NB4 (cell line): Measurements from ENCODE around the gene CD300LB.
"Not testable (repeated sequence)": the region's sequence is repeated elsewhere in the genome, so short reads cannot be mapped to it uniquely, and the experiment has no call there.

Experiments
- DNase-seq: peaks from one replicate; pipeline ENCODE4 v3.0.0; 2010; ENCODE audit warnings: low read depth
- H3K4me3 ChIP-seq: one replicate; pipeline ENCODE4 v1.5.1; 2011; ENCODE audit warnings: mild to moderate bottlenecking, low read depth, low read length, moderate library complexity
- CTCF ChIP-seq: IDR thresholded peaks from one replicate; pipeline ENCODE4 v1.5.1; 2012; ENCODE audit warnings: low read depth, low read length
- MAX ChIP-seq: IDR thresholded peaks from 2 replicates; pipeline ENCODE4 v1.6.1; 2011; ENCODE audit warnings: low read depth, low read length
- MYC ChIP-seq: IDR thresholded peaks from 2 replicates; pipeline ENCODE4 v1.6.1; 2011; ENCODE audit warnings: low read depth, low read length
- POLR2A ChIP-seq: IDR thresholded peaks from 2 replicates; pipeline ENCODE4 v1.6.1; 2011; ENCODE audit warnings: mild to moderate bottlenecking; ENCODE audit not compliant: insufficient read length; ENCODE audit errors: extremely low read depth

CD300LB gene

GRCh38 chr17:74520790-74521480, 10.3 kb downstream of the CD300LB start:
- TF ChIP-seq MYC, result peak; percentile 39; the same call in 1 of the 2 replicates
- TF ChIP-seq CTCF, result no peak
- no peak for TF ChIP-seq POLR2A
- peak; percentile 10; the same call in 1 of the 2 replicates for TF ChIP-seq MAX
- H3K4me3 ChIP-seq, result peak overlapping the region; percentile 52
- peak; percentile 95 for DNase-seq

DNA sequence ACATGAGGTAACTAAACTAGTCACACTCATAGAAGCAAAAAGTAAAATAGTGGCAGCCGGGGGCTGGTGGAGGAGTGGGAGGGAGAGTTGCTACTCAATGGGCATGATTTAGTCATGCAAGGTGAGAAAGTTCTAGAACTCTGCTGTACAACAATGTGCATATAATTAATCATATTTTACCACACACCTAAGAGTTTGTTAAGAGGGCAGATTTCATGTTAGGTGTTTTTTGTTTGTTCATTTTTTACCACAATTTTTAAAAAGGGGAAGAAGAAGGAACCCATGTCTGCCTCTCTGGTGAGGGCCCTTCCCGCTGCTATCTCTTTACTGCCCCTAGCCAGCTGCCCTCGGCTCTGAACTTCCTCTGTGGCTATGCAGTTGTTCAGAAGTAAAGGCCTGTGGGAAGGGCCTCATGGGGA, 11.2 kb downstream of the CD300LB start:
- TF ChIP-seq MYC (0 out of 2 replicates have a peak, but pooled peaks have one; percentile 36), CTCF (no peak)
- no peak overlapping the region for H3K4me3 ChIP-seq
- peak; percentile 90 for DNase-seq

- not testable (repeated sequence) for H3K4me3 ChIP-seq, DNase-seq
These were observed 12.8 kb downstream of the CD300LB start for GRCh38 chr17:74518413-74518981.

DNA sequence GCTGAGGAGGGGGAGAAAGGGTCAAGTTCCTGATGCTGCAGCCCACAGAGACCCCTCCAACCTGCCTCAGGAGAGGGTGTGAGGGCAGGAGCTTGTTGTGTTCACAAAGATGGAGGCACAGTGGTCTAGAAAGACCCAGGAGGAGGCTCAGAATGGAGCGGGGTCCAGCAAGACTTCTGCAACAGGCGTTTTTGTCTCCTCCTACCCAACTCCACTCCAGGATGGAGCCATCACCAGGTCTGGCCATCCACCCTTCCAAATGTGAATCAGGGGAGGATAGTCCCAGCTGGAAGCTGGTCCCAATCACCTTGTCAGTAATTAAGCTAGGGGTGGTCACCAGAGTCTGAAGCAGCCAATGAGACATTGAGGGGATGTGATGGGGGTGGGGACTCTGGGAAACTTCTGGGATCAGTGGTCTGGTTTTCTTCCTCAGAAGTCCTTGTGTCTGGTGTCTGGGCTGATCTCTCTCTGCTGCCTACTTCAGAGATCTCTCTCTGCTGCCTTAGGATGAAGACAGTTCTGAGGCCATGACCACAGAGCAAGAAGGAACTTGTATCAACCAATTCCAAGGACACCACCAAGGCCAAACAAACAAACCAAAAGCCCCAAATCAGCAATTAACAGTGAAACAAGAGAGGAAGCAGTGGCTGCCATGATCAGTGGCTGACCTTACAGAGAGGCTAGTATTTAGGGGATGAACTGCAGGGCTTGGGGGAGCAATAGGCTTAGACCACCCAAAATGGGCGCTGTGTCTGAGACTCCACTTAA, 14.5 kb downstream of the CD300LB start:
- H3K4me3 ChIP-seq, result no peak overlapping the region
- DNase-seq, result no peak
- TF ChIP-seq POLR2A (no peak), MYC (no peak), MAX (no peak), CTCF (no peak)

DNA sequence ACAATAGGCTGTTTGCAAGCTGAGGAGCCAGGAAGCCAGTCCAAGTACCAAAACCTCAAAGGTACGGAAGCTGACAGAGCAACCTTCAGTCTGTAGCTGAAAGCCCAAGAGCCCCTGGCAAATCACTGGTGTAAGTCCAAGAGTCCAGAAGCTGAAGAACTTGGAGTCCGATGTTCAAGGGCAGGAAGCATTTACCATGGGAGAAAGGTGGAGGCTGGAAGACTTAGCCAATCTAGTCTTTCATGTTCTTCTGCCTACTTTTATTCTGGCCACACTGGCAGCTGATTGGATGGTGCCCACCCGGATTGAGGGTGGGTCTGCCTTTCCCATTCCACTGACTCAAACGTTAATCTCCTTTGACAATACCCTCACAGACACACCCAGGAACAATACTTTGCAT, 15.3 kb downstream of the CD300LB start:
- DNase-seq, result no peak
- H3K4me3 ChIP-seq, result no peak overlapping the region
- no peak for TF ChIP-seq MAX
- no peak for TF ChIP-seq CTCF
- no peak for TF ChIP-seq POLR2A
- TF ChIP-seq MYC, result no peak

GRCh38 chr17:74514632-74515334, 16.5 kb downstream of the CD300LB start:
- DNase-seq, result no peak
- no peak for TF ChIP-seq MAX
- no peak for TF ChIP-seq POLR2A
- TF ChIP-seq CTCF, result no peak
- TF ChIP-seq MYC, result no peak

More at GRCh38 chr17:74514632-74515334, 16.5 kb downstream of the CD300LB start:
- H3K4me3 ChIP-seq, result no peak overlapping the region
